Measurements from ENCODE around the gene TMEM182. TPM values are rescaled to one million over a fixed set of nuclear protein-coding genes. Genes with fewer than 3 reads are reported as not detected.

The TMEM182 gene
- total RNA-seq, 2 experiments from 2014 or later = 2.0 to 2.7 TPM

DNA sequence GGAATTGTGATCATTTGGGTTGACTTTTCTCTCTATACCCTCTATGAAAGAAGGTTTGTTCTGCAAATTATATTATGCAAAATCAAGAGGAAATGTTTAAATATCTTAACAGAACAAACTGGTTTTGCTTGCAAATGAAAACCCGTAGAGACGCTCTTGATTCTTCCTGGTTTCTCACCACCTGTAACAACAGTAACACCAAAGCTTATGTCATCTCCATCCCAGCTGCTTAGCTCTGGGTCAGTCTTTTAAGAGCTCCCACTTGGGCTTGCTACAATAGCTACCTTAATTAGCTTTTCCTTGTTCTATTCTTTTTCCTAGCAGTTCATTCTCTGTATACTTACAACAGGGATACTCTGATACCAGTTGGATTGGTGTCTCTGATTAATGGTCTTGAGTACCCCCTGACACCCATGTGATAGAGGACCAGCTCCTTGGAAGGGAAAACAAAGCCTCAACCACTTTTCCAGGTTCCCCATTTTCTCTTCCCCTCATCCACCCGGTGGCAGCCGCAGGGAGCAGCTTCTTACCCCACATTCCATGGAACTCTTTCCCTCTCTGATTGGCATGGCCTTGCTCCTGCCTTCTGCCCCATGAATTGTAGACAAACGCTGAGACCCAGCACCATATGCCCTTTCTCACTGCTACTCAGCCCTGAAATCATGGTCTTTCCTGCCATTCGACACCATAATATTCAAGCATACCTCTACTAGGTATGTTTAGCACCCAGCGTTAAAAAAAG is 27.7 kb downstream of the TMEM182 start:
- DNase-seq = no peak
- no peaks in the 10 kb centered on the region for H3K4me1 ChIP-seq (ENCODE audit: insufficient read depth, low read length)
- Mint-ChIP-seq H3K27me3 (no peaks in the 10 kb centered on the region), H3K36me3 (ENCODE audit: low read depth) (peaks cover 17% of the 10 kb centered on the region), H3K4me1 (ENCODE audit: low read depth) (no peaks in the 10 kb centered on the region), H3K9me3 (no peaks in the 10 kb centered on the region), H3K27ac (no peak overlapping the region), H3K4me3 (no peak overlapping the region)
- H3K36me3 ChIP-seq (ENCODE audit: insufficient read depth, low read length) = no peaks in the 10 kb centered on the region
- TF ChIP-seq, protein P1, sequence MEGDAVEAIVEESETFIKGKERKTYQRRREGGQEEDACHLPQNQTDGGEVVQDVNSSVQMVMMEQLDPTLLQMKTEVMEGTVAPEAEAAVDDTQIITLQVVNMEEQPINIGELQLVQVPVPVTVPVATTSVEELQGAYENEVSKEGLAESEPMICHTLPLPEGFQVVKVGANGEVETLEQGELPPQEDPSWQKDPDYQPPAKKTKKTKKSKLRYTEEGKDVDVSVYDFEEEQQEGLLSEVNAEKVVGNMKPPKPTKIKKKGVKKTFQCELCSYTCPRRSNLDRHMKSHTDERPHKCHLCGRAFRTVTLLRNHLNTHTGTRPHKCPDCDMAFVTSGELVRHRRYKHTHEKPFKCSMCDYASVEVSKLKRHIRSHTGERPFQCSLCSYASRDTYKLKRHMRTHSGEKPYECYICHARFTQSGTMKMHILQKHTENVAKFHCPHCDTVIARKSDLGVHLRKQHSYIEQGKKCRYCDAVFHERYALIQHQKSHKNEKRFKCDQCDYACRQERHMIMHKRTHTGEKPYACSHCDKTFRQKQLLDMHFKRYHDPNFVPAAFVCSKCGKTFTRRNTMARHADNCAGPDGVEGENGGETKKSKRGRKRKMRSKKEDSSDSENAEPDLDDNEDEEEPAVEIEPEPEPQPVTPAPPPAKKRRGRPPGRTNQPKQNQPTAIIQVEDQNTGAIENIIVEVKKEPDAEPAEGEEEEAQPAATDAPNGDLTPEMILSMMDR (IDR thresholded peaks at IDR 0.05) = no peak
- intact Hi-C loops (cut with DNase I, micrococcal nuclease) = no loop called here
- H3K27ac ChIP-seq (ENCODE audit: low read depth in 1 of 2, low read length in 2 of 2) = no peak overlapping the region
- POLR2A ChIA-PET = no interaction called here
- ATAC-seq (ENCODE audit: poor library complexity) = no peak
- H3K27me3 ChIP-seq (ENCODE audit: control insufficient read depth in 1 of 2, insufficient read depth in 2 of 2, low read length in 2 of 2) = no peaks in the 10 kb centered on the region
- H3K4me3 ChIP-seq (ENCODE audit: low read length) = no peak overlapping the region
- H3K9me3 ChIP-seq (ENCODE audit: control insufficient read depth in 1 of 2, insufficient read depth in 1 of 2, low read length in 2 of 2) = no peaks in the 10 kb centered on the region
- CTCF ChIA-PET = no interaction called here

DNA sequence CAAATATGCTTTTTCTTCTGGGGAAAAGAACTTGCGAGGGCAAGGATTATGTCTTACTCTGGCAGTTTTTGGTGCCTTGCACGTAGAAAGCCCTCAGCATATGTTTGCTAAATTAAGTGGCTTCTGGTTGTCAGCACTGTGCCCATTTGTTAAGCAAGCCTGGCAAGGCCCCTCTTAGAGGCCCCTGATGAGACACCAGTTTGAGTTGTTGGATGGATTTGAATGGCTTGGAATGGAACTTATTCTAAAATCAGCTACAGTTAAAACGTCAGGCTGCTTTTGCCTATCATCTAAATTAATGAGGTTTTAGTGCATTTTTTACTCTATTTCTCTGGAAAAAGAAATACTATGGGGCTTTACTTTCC is 28.2 kb downstream of the TMEM182 start:
- no peak for DNase-seq
- TF ChIP-seq, protein P1 (IDR thresholded peaks at IDR 0.05) = no peak
- Histone ChIP-seq H3K27ac (ENCODE audit: low read depth in 1 of 2, low read length in 2 of 2) (no peak overlapping the region), H3K9me3 (ENCODE audit: control insufficient read depth in 1 of 2, insufficient read depth in 1 of 2, low read length in 2 of 2) (no peaks in the 10 kb centered on the region), H3K4me1 (ENCODE audit: insufficient read depth, low read length) (no peaks in the 10 kb centered on the region), H3K27me3 (ENCODE audit: control insufficient read depth in 1 of 2, insufficient read depth in 2 of 2, low read length in 2 of 2) (no peaks in the 10 kb centered on the region), H3K4me3 (ENCODE audit: low read length) (no peak overlapping the region), H3K36me3 (ENCODE audit: insufficient read depth, low read length) (no peaks in the 10 kb centered on the region)
- Mint-ChIP-seq H3K27ac (no peak overlapping the region), H3K9me3 (no peaks in the 10 kb centered on the region), H3K4me3 (no peak overlapping the region), H3K36me3 (ENCODE audit: low read depth) (peaks cover 15% of the 10 kb centered on the region), H3K4me1 (ENCODE audit: low read depth) (no peaks in the 10 kb centered on the region), H3K27me3 (no peaks in the 10 kb centered on the region)
- ChIA-PET CTCF (no interaction called here), POLR2A (no interaction called here)
- ATAC-seq (ENCODE audit: poor library complexity) = no peak
- intact Hi-C loops (cut with DNase I, micrococcal nuclease) = no loop called here

DNA sequence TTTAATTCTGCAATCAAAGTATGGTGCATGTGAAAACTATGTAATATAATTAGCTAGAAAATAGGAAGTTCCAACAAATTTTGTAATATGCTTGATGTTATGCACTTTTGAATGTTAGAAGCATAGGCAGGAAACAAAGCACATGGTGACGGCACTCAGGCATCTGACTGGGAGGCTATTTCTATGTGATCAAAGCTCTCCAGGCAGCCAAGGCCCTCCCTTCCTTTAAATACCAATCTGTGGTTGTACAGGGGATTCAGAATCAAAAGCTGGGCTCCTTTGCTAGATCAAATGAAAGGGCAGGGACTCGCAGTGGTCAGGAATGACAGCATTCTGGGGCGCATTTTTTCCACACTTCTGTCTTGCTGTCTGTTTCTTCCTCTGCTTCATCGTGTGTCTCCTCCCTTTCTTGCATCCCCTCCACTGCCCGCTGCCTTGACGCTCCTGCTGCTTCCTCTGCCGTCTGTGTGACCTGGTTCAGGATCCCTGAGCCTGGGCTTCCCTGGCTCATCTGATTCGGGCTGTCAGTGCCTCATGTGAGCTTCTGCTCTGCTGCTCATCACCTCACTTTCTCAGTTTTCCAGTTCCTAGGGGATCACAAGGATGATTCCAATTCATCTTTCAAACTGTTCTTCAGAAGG is 30.9 kb downstream of the TMEM182 start:
- intact Hi-C loops (cut with DNase I, micrococcal nuclease) = no loop called here
- H3K4me3 ChIP-seq (ENCODE audit: low read length) = no peak overlapping the region
- peaks cover 0 to 5% of the 10 kb centered on the region in 2 experiments for H3K9me3 ChIP-seq (ENCODE audit: control insufficient read depth in 1 of 2, insufficient read depth in 1 of 2, low read length in 2 of 2)
- Mint-ChIP-seq H3K36me3 (ENCODE audit: low read depth) (peaks cover 16% of the 10 kb centered on the region), H3K4me3 (no peak overlapping the region), H3K27ac (no peak overlapping the region), H3K27me3 (no peaks in the 10 kb centered on the region), H3K9me3 (peaks cover 2% of the 10 kb centered on the region), H3K4me1 (ENCODE audit: low read depth) (no peaks in the 10 kb centered on the region)
- no peaks in the 10 kb centered on the region for H3K36me3 ChIP-seq (ENCODE audit: insufficient read depth, low read length)
- no peak for ATAC-seq (ENCODE audit: poor library complexity)
- ChIA-PET CTCF (no interaction called here), POLR2A (no interaction called here)
- no peak overlapping the region for H3K27ac ChIP-seq (ENCODE audit: low read depth in 1 of 2, low read length in 2 of 2)
- TF ChIP-seq, protein P1 (IDR thresholded peaks at IDR 0.05) = no peak
- H3K27me3 ChIP-seq (ENCODE audit: control insufficient read depth in 1 of 2, insufficient read depth in 2 of 2, low read length in 2 of 2) = no peaks in the 10 kb centered on the region
- DNase-seq = no peak
- no peaks in the 10 kb centered on the region for H3K4me1 ChIP-seq (ENCODE audit: insufficient read depth, low read length)

All from CD4-positive, alpha-beta T cell (primary cell).